DMS79 treated with DMSO at 0.1 percent for 48 hours (cell line): ENCODE measurements around the gene ACACA.

Experiments used
- DNase-seq: peaks from one replicate; lab custom pipeline; 2025; lab: John Stamatoyannopoulos, UW

Gene ACACA

GRCh38 chr17:37344519-37344918 lies 62.1 kb downstream of the ACACA start:
- DNase-seq, result no peak

- DNase-seq, result no peak
Observed at GRCh38 chr17:37342589-37342988, 64.0 kb downstream of the ACACA start.

GRCh38 chr17:37340804-37341203 lies 65.8 kb downstream of the ACACA start:
- no peak for DNase-seq

GRCh38 chr17:37339321-37339720 lies 67.3 kb downstream of the ACACA start:
- no peak for DNase-seq

- no peak for DNase-seq
Observed at GRCh38 chr17:37338847-37339246, 67.8 kb downstream of the ACACA start.

- no peak for DNase-seq
Observed at GRCh38 chr17:37327341-37328090, 79.1 kb downstream of the ACACA start.

GRCh38 chr17:37322826-37323561 lies 83.6 kb downstream of the ACACA start:
- no peak for DNase-seq

- DNase-seq, result no peak
Observed at GRCh38 chr17:37322106-37322505, 84.5 kb downstream of the ACACA start.

GRCh38 chr17:37318931-37319594 lies 87.6 kb downstream of the ACACA start:
- DNase-seq, result no peak

- no peak for DNase-seq
Observed at GRCh38 chr17:37317867-37318266, 88.8 kb downstream of the ACACA start.

- no peak for DNase-seq
Observed at GRCh38 chr17:37315601-37316000, 91.0 kb downstream of the ACACA start.

- DNase-seq, result no peak
Observed at GRCh38 chr17:37312137-37312923, 94.3 kb downstream of the ACACA start.

GRCh38 chr17:37310940-37311339 lies 95.7 kb downstream of the ACACA start:
- DNase-seq, result no peak

GRCh38 chr17:37309051-37309450 lies 97.6 kb downstream of the ACACA start:
- no peak for DNase-seq

- no peak for DNase-seq
Observed at GRCh38 chr17:37305406-37305905, 101.2 kb downstream of the ACACA start.

- no peak for DNase-seq
Observed at GRCh38 chr17:37301288-37301687, 105.3 kb downstream of the ACACA start.

- no peak for DNase-seq
Observed at GRCh38 chr17:37300683-37301082, 106.0 kb downstream of the ACACA start.

GRCh38 chr17:37299257-37299980 lies 107.2 kb downstream of the ACACA start:
- DNase-seq, result peak; percentile 66

GRCh38 chr17:37295888-37296287 lies 110.7 kb downstream of the ACACA start:
- no peak for DNase-seq

- DNase-seq, result no peak
Observed at GRCh38 chr17:37294888-37295287, 111.7 kb downstream of the ACACA start.

GRCh38 chr17:37293770-37294169 lies 112.9 kb downstream of the ACACA start:
- no peak for DNase-seq
